HG03469 (cell line): ENCODE measurements around the gene PCBP3.

Experiments used
- ATAC-seq: cut with Tn5 transposase; IDR thresholded peaks from one replicate; pipeline ENCODE4 v1.9.1; 2021; ENCODE audit warnings: mild to moderate bottlenecking, moderate library complexity, moderate number of reproducible peaks; ENCODE audit not compliant: unreplicated experiment

The PCBP3 gene

GRCh38 chr21:45855248-45855811 lies 211.8 kb downstream of the PCBP3 start:
- no peak for ATAC-seq

GRCh38 chr21:45856442-45856841 lies 212.9 kb downstream of the PCBP3 start:
- no peak for ATAC-seq

- ATAC-seq, result no peak
These were observed 213.4 kb downstream of the PCBP3 start for GRCh38 chr21:45856906-45857305.

GRCh38 chr21:45857761-45858160 lies 214.2 kb downstream of the PCBP3 start:
- no peak for ATAC-seq

DNA sequence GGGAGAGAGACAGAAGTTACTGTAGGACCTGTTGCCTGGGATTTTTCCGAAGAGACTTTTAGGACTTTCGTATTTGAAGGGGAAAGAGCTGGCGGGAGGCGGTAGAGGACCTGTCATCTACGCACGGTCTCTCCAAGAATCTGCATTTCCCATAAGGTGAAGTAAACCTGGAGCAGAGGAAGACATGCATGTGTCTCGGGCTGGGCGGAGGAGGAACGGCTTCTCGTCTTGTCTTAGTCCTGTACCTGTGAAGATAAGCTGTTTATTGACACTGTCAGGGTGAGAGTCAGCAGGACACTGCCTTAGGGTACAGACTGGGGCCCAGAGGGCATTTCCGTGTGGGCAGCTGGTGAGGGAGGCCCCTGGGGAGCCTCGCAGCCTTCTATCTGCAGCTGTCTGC lies 214.7 kb downstream of the PCBP3 start:
- no peak for ATAC-seq

GRCh38 chr21:45859041-45859761 lies 215.7 kb downstream of the PCBP3 start:
- no peak for ATAC-seq

- ATAC-seq, result no peak
These were observed 216.3 kb downstream of the PCBP3 start for GRCh38 chr21:45859762-45860357.

DNA sequence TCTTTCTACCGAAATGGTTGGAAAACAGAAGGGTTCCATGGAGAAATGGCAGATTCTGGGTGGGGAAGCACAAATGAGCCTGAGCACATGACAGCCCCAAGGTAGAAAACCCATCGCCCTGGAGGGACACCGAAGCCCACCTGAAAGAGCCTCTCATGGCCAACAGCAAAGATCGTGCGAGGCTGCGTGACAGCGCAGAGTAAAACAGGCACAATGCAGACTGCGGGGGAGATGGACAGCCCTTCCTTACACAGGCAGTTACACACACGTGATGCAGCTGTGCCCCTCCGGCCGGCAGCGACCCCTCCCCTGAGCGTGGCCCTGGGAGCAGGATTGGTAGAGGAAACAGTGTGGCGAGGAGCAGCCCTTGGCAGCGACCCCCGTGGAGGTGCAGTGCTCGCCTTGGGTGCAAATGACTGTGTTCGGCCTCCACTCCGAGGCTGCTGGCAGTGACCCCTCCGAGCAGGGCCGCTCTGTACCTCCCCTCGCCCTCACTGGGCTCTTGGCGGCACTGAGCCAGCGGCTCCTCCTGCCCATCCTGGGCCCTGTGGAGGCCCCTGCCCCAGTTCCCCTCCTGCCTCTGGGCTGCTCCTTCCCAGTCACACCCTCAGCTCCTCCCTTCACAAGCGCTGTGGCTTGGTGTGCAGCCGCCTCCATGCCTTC lies 217.1 kb downstream of the PCBP3 start:
- no peak for ATAC-seq

DNA sequence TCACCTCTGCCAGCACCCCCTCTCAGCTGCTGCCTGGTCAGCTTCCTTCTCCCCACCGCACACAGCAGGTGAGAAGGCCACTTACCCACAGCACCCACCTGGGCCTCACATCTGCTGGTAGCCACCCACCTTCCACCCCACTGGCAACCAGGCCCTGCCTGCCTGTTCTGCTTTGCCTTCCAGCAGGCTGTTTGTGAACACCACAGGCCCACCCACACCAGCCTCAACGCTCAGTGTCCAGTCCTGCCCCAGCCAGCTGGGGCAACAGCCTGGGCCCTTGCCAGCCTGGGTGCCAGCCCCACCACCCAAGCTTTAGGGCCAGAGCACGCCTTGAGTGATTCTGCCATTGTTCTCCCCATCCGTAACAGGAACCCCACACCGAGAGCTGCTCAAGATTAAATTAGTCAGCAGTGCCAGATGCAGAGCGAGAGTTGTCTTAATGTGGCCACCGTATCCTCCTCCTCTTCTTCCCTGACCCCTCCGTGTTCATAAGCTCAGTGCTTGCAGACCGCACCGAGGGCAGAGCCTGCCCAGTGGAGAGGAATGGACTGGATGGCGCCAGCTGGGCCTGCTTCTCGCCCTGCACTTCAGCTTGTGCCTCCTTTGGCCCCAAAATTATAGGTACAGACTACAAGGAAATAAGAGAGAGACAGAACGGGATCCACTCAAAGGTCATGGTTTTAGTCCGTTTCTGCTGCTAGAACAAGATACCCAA lies 217.8 kb downstream of the PCBP3 start:
- ATAC-seq, result no peak

DNA sequence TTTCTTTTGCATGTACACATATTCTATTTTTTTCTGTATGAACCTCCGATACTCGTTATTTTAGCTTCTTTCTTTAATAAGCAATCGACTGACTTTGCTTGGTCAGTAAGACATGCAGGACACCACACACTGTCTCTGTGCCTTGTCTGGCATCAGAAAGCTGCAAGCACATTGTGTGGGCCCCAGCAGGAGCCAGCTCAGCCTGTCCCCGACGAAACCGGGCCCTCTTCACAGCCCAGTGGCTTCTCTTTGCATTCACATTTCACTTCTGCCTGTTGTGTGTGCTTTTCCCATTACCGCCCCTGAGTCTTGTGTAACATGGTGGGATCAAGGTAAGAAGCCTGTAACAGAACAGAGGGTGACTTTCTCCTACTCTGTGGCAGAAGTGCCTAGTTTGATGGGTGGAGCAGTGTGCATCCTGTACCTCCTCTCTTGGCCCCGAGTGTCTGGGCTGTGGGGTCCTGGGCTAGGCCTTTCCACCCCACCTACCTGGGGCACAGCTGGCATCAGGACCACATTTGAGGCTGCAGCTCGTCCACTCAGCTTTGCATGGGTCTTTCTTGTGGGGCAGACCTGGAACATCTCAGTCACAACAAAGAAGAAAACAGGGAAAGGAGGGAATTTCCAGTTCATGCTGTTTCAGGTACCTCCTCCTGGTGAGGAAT lies 219.2 kb downstream of the PCBP3 start:
- ATAC-seq, result no peak

DNA sequence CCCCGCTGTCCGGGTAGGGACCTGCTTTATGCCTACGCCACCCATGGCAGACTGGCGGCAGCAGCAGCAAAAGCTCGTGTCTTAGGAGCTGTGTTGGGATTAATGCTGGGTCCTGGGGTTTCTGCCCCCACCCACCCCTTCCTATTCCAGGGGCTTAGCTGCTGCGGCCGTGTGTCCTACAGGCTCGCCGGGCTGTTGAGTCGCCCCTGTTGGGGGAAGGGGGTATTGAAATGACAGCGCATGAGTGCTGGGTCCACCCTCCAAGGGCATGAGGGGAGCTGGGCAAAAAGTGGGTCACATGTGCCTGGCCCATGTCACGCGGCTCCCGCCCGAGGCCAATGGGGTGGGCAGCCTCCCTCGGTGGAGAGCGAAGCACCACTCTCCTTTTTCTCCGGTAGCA lies 219.7 kb downstream of the PCBP3 start:
- no peak for ATAC-seq

DNA sequence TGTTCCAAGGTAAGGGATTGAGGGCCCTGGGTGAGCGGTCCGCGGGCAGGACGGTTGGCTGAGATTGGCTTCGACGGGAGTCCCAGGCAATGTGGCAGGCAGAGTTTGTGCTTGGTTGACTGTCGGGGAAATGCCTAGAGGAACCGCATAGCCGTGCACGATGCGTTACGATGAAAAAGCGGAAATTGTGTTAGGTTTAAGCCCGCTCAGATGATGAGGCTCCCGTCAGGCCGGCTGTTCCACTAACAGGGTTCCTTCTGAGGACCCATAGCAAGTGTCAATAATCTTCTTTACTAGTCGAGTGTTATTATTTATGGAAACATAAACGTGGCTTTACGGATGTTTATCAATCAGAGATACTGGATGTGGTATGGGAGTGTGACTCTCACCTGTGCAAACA lies 220.2 kb downstream of the PCBP3 start:
- no peak for ATAC-seq

GRCh38 chr21:45864436-45864835 lies 220.9 kb downstream of the PCBP3 start:
- no peak for ATAC-seq

GRCh38 chr21:45865106-45865835 lies 221.7 kb downstream of the PCBP3 start:
- no peak for ATAC-seq

DNA sequence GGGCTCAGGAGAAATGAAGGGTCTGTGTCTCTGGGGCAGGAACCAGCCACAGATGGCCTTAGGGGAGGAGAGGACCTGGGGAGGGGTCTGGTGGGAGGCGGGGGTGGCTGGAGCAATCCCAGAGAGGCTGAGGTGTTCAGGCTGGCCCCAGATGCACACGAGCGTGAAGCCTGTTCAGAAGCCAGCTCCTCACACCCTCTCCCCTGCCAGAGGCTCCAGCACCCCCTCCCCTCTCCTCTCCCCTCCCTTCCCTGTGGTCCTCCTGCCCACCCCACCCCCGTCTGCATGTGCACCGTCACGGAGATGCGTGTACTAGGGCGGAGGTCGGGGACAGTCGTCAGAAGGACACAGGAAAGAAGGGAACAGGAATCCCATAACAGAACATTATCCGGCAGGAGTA lies 223.0 kb downstream of the PCBP3 start:
- ATAC-seq, result no peak

GRCh38 chr21:45867041-45867666 lies 223.6 kb downstream of the PCBP3 start:
- ATAC-seq, result no peak

- no peak for ATAC-seq
These were observed 224.2 kb downstream of the PCBP3 start for GRCh38 chr21:45867671-45868081.

- ATAC-seq, result no peak
These were observed 224.6 kb downstream of the PCBP3 start for GRCh38 chr21:45868086-45868485.

GRCh38 chr21:45868488-45868887 lies 225.0 kb downstream of the PCBP3 start:
- no peak for ATAC-seq
